Heart left ventricle (tissue), 13 donors: ENCODE measurements around the gene CCDC85C.

ENCODE experiments used
- CTCF ChIP-seq, 12 donors: fragments of 200-600 bp; sonication (generic) in 4 of 12; IDR thresholded peaks; one replicate each; pipeline versions ENCODE4 v1.5.0 to v1.8.0; 2018 to 2022; ENCODE audit warnings: antibody characterized with exemption in 12 of 12, mild to moderate bottlenecking in 5 of 12
- POLR2A ChIP-seq, 2 donors: fragments of 450-650 bp; IDR thresholded peaks; one replicate each; pipeline ENCODE4 v1.6.1; 2017; ENCODE audit warnings: antibody characterized with exemption in 2 of 2, mild to moderate bottlenecking in 2 of 2, moderate library complexity in 2 of 2
- donor health status: ischemic (EF 13 %, LVEDD 7.1; RV severe dilation, severe dysfunction).
- donor health status: DM: no; HTN: yes; CAD: no.
- donor health status: DM: no; HTN: no; CAD: no.
- donor health status: ischemic (EF 25% LVEDD 6.9; RV normal size, moderate dysfunction).
- donor health status: ischemic (EF 25% LVEDD 5.7; RV mildly dilated, moderate dysfunction).
- donor health status: ischemic (EF 35%, LVEDD 5.7; RV mildly dilated, moderate dysfunction).
- donor health status: nonischemic (EF 11% LVEDD 7.7; RV severe dilation, severe dysfunction).
- donor health status: DM: yes; HTN: yes; CAD: no.
- donor health status: PGD.
- donor health status: ischemic (EF 29% LVEDD 5.4; RV normal size, mild dysfunction).
- donor health status: nonischemic (EF 23%, LVEDD 6.1; RV moderate dilation, normal function).

GRCh38 chr14:99475179-99475578 is 128.8 kb downstream of the CCDC85C start:
- TF ChIP-seq CTCF (IDR thresholded peaks at IDR 0.05) (peak in 2 of 12 donors; percentile 7 to 20), POLR2A (IDR thresholded peaks at IDR 0.05) (no peak)
